ENCODE data around the gene SMC6.

- TF ChIP-seq CTCF (IDR thresholded peaks at IDR 0.05) (no peak), POLR2A (IDR thresholded peaks at IDR 0.05) (no peak)
Observed at GRCh38 chr2:17772532-17772931, 18.9 kb upstream of the SMC6 start.
